Measurements from ENCODE around the gene ZNF277.

DNA sequence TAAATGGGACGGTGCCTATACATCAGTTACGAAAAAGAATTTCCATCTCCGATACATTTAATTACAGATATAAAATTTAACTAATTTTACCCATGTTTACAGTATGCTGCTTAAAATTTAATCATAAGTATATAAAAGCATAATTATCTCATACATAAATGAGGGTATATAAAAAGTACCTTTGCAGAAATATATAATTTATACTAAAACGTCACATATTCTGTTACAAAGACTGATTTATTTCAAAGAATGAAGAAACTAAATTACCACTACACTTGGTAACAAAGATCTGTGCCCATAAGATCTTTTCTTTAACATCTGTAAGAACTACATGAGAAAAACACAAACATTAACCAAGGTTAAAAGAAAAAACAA, 3.1 kb upstream of the ZNF277 start:
- TF ChIP-seq, protein P1, sequence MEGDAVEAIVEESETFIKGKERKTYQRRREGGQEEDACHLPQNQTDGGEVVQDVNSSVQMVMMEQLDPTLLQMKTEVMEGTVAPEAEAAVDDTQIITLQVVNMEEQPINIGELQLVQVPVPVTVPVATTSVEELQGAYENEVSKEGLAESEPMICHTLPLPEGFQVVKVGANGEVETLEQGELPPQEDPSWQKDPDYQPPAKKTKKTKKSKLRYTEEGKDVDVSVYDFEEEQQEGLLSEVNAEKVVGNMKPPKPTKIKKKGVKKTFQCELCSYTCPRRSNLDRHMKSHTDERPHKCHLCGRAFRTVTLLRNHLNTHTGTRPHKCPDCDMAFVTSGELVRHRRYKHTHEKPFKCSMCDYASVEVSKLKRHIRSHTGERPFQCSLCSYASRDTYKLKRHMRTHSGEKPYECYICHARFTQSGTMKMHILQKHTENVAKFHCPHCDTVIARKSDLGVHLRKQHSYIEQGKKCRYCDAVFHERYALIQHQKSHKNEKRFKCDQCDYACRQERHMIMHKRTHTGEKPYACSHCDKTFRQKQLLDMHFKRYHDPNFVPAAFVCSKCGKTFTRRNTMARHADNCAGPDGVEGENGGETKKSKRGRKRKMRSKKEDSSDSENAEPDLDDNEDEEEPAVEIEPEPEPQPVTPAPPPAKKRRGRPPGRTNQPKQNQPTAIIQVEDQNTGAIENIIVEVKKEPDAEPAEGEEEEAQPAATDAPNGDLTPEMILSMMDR (IDR thresholded peaks at IDR 0.05; ENCODE audit: low read depth, low read length, missing input control): no peak
- no peak for TF ChIP-seq EGR1 (IDR thresholded peaks at IDR 0.05; ENCODE audit: low read depth in 2 of 2)
- TF ChIP-seq FOXA1 (IDR thresholded peaks at IDR 0.05): no peak
- no peak for TF ChIP-seq TAF1 (conservative IDR thresholded peaks at IDR 0.05)
- TF ChIP-seq HNF4A (conservative IDR thresholded peaks at IDR 0.05): no peak
- TF ChIP-seq RAD21 (IDR thresholded peaks at IDR 0.05): no peak
- TF ChIP-seq NR2F2 (IDR thresholded peaks at IDR 0.05): no peak
- TF ChIP-seq, protein P2, sequence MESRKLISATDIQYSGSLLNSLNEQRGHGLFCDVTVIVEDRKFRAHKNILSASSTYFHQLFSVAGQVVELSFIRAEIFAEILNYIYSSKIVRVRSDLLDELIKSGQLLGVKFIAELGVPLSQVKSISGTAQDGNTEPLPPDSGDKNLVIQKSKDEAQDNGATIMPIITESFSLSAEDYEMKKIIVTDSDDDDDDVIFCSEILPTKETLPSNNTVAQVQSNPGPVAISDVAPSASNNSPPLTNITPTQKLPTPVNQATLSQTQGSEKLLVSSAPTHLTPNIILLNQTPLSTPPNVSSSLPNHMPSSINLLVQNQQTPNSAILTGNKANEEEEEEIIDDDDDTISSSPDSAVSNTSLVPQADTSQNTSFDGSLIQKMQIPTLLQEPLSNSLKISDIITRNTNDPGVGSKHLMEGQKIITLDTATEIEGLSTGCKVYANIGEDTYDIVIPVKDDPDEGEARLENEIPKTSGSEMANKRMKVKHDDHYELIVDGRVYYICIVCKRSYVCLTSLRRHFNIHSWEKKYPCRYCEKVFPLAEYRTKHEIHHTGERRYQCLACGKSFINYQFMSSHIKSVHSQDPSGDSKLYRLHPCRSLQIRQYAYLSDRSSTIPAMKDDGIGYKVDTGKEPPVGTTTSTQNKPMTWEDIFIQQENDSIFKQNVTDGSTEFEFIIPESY (IDR thresholded peaks at IDR 0.05): no peak
